ENCODE data around the gene C19orf38.

GRCh38 chr19:10809651-10810285 is 38.4 kb upstream of the C19orf38 start:
- no peak for TF ChIP-seq CTCF (IDR thresholded peaks at IDR 0.05)
- no peak for TF ChIP-seq POLR2A (IDR thresholded peaks at IDR 0.05)

Data from lower leg skin (tissue), 3 donors.